ENCODE data around the gene RBM7. TPM values are rescaled to one million over a fixed set of nuclear protein-coding genes. Genes with fewer than 3 reads are reported as not detected.
A peak's percentile ranks its signal among the peaks of the same experiment; 100 is the strongest.

The RBM7 gene
- total RNA-seq, 2 donors from 2014 or later, result 23.7 to 27.3 TPM

- under 1% methylated on average over 52 of the region's 64 CpGs for WGBS
- intact Hi-C loops (cut with DNase I), result loop anchor here (5.0 kb wide), 1 partner anchor 37 kb away; the partner anchor contains the start of genes C11orf71 and RBM7
- H3K36me3 ChIP-seq, result peaks cover 0 to 6% of the 10 kb centered on the region in 2 donors
Measured at GRCh38 chr11:114439229-114440120, 39.0 kb downstream of the RBM7 start, which contains the start of gene REXO2. Gene REXO2 (plus strand): TSS chr11:114439467. CDS start chr11:114439529, 62 bp downstream.

GRCh38 chr11:114440121-114440860 is 39.8 kb downstream of the RBM7 start:
- intact Hi-C loops (cut with DNase I), result no loop called here

More at GRCh38 chr11:114439229-114440120, 39.0 kb downstream of the RBM7 start, which contains the start of gene REXO2:
- peak within 1 kb of the TSS; percentile 85 to 86 for H3K27ac ChIP-seq
- H3K4me3 ChIP-seq, result peak within 1 kb of the TSS; percentile 84 to 89
- DNase-seq (ENCODE audit: low spot score), result peak; percentile 98
- no peaks in the 10 kb centered on the region for H3K27me3 ChIP-seq (replicated peaks; ENCODE audit: insufficient read depth)
- H3K4me1 ChIP-seq (replicated peaks), result no peaks in the 10 kb centered on the region
- H3K9me3 ChIP-seq, result no peaks in the 10 kb centered on the region
- TF ChIP-seq CTCF (IDR thresholded peaks at IDR 0.05) (peak in 3 of 4 experiments; percentile 33 to 47 (median 41)), POLR2AphosphoS5 (IDR thresholded peaks at IDR 0.05) (peak; percentile 96), POLR2A (IDR thresholded peaks at IDR 0.05) (peak; percentile 89)

GRCh38 chr11:114440971-114441763 is 40.7 kb downstream of the RBM7 start:
- peak; percentile 17 for DNase-seq (ENCODE audit: low spot score)
- 45% methylated on average over 7 of the region's 7 CpGs for WGBS
- no peak overlapping the region for H3K4me3 ChIP-seq
- intact Hi-C loops (cut with DNase I), result no loop called here
- TF ChIP-seq POLR2A (IDR thresholded peaks at IDR 0.05) (no peak), CTCF (IDR thresholded peaks at IDR 0.05) (no peak), POLR2AphosphoS5 (IDR thresholded peaks at IDR 0.05) (no peak)
- no peaks in the 10 kb centered on the region for H3K27me3 ChIP-seq (replicated peaks; ENCODE audit: insufficient read depth)
- peak overlapping the region in 1 of 2 donors; percentile 86 for H3K27ac ChIP-seq
- no peaks in the 10 kb centered on the region for H3K4me1 ChIP-seq (replicated peaks)
- peaks cover 0 to 6% of the 10 kb centered on the region in 2 donors for H3K36me3 ChIP-seq
- no peaks in the 10 kb centered on the region for H3K9me3 ChIP-seq

More at GRCh38 chr11:114440121-114440860, 39.8 kb downstream of the RBM7 start:
- Histone ChIP-seq H3K4me1 (replicated peaks) (no peaks in the 10 kb centered on the region), H3K27me3 (replicated peaks; ENCODE audit: insufficient read depth) (no peaks in the 10 kb centered on the region), H3K36me3 (peaks cover 0 to 6% of the 10 kb centered on the region in 2 donors), H3K27ac (peak overlapping the region; percentile 85 to 86), H3K4me3 (peak overlapping the region; percentile 84 to 89), H3K9me3 (no peaks in the 10 kb centered on the region)
- WGBS, result 4% methylated on average over 10 of the region's 10 CpGs
- no peak for TF ChIP-seq POLR2A (IDR thresholded peaks at IDR 0.05)
- peak; percentile 5 for TF ChIP-seq POLR2AphosphoS5 (IDR thresholded peaks at IDR 0.05)
- DNase-seq (ENCODE audit: low spot score), result no peak

DNA sequence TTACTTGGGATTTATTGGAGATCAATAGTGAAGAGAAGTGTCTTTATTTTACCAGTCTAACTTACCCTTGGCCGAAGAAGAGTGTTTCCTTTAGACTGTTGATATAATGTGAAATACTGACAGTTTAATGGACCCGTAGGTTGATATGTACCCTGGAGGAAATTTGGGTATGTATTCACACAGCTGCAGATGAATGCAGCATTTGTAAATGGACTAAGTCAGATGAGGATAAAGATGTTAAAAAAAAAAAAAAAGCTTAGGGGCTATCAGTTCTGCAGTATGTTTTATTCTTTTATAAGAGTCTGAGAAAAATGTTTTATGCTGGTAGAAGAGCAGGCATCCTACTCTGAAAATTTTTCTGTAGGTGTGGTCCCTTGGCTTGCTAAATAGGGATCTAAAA is 41.5 kb downstream of the RBM7 start:
- H3K4me1 ChIP-seq (replicated peaks), result no peaks in the 10 kb centered on the region
- no peak overlapping the region for H3K4me3 ChIP-seq
- no peaks in the 10 kb centered on the region for H3K27me3 ChIP-seq (replicated peaks; ENCODE audit: insufficient read depth)
- TF ChIP-seq CTCF (IDR thresholded peaks at IDR 0.05) (no peak), POLR2A (IDR thresholded peaks at IDR 0.05) (no peak), POLR2AphosphoS5 (IDR thresholded peaks at IDR 0.05) (no peak)
- 42% methylated on average over 2 of the region's 2 CpGs for WGBS
- no peak overlapping the region for H3K27ac ChIP-seq
- H3K36me3 ChIP-seq, result peaks cover 0 to 6% of the 10 kb centered on the region in 2 donors
- intact Hi-C loops (cut with DNase I), result no loop called here
- no peaks in the 10 kb centered on the region for H3K9me3 ChIP-seq
- no peak for DNase-seq (ENCODE audit: low spot score)
